ENCODE measurements around the gene HIP1.
"Not testable (repeated sequence)": the region's sequence is repeated elsewhere in the genome, so short reads cannot be mapped to it uniquely, and the experiment has no call there.

Gene HIP1

GRCh38 chr7:75537731-75538130, 201.0 kb downstream of the HIP1 start:
- H3K4me3 ChIP-seq (ENCODE audit: low read depth, low read length), result no peak overlapping the region
- no peak for DNase-seq (ENCODE audit: low read depth)
- TF ChIP-seq CTCF (conservative IDR thresholded peaks at IDR 0.05; ENCODE audit: low read depth, low read length), result no peak

GRCh38 chr7:75536940-75537538, 201.7 kb downstream of the HIP1 start:
- no peak overlapping the region for H3K4me3 ChIP-seq (ENCODE audit: low read depth, low read length)
- DNase-seq (ENCODE audit: low read depth), result no peak
- no peak for TF ChIP-seq CTCF (conservative IDR thresholded peaks at IDR 0.05; ENCODE audit: low read depth, low read length)

- DNase-seq (ENCODE audit: low read depth), result no peak
- no peak for TF ChIP-seq CTCF (conservative IDR thresholded peaks at IDR 0.05; ENCODE audit: low read depth, low read length)
These were observed 202.2 kb downstream of the HIP1 start for GRCh38 chr7:75536491-75536890.

GRCh38 chr7:75534727-75535307, 203.9 kb downstream of the HIP1 start:
- no peak for TF ChIP-seq CTCF (conservative IDR thresholded peaks at IDR 0.05; ENCODE audit: low read depth, low read length)
- no peak overlapping the region for H3K4me3 ChIP-seq (ENCODE audit: low read depth, low read length)
- DNase-seq (ENCODE audit: low read depth), result peak; percentile 74

More at GRCh38 chr7:75536491-75536890, 202.2 kb downstream of the HIP1 start:
- H3K4me3 ChIP-seq (ENCODE audit: low read depth, low read length), result no peak overlapping the region

GRCh38 chr7:75533926-75534325, 204.8 kb downstream of the HIP1 start:
- no peak overlapping the region for H3K4me3 ChIP-seq (ENCODE audit: low read depth, low read length)
- TF ChIP-seq CTCF (conservative IDR thresholded peaks at IDR 0.05; ENCODE audit: low read depth, low read length), result no peak
- DNase-seq (ENCODE audit: low read depth), result no peak

- H3K4me3 ChIP-seq (ENCODE audit: low read depth, low read length), result no peak overlapping the region
- no peak for TF ChIP-seq CTCF (conservative IDR thresholded peaks at IDR 0.05; ENCODE audit: low read depth, low read length)
These were observed 206.1 kb downstream of the HIP1 start for GRCh38 chr7:75532639-75533038.

GRCh38 chr7:75531359-75531821, 207.4 kb downstream of the HIP1 start:
- DNase-seq (ENCODE audit: low read depth), result peak; percentile 2
- TF ChIP-seq CTCF (conservative IDR thresholded peaks at IDR 0.05; ENCODE audit: low read depth, low read length), result no peak

More at GRCh38 chr7:75532639-75533038, 206.1 kb downstream of the HIP1 start:
- DNase-seq (ENCODE audit: low read depth), result no peak

GRCh38 chr7:75527224-75527722, 211.5 kb downstream of the HIP1 start:
- H3K4me3 ChIP-seq (ENCODE audit: low read depth, low read length), result peak overlapping the region; percentile 97
- DNase-seq (ENCODE audit: low read depth), result not testable (repeated sequence)

More at GRCh38 chr7:75531359-75531821, 207.4 kb downstream of the HIP1 start:
- no peak overlapping the region for H3K4me3 ChIP-seq (ENCODE audit: low read depth, low read length)

GRCh38 chr7:75521727-75522126, 217.0 kb downstream of the HIP1 start:
- not testable (repeated sequence) for DNase-seq (ENCODE audit: low read depth)

GRCh38 chr7:75518842-75519241, 219.9 kb downstream of the HIP1 start:
- not testable (repeated sequence) for H3K4me3 ChIP-seq (ENCODE audit: low read depth, low read length); DNase-seq (ENCODE audit: low read depth)

More at GRCh38 chr7:75521727-75522126, 217.0 kb downstream of the HIP1 start:
- not testable (repeated sequence) for H3K4me3 ChIP-seq (ENCODE audit: low read depth, low read length)
